Measurements from ENCODE around the gene DYRK2. TPM values are rescaled to one million over a fixed set of nuclear protein-coding genes. Genes with fewer than 3 reads are reported as not detected.
A peak's percentile ranks its signal among the peaks of the same experiment; 100 is the strongest.

The DYRK2 gene
- total and polyA plus RNA-seq, 2 donors = 11.8 to 17.9 TPM

DNA sequence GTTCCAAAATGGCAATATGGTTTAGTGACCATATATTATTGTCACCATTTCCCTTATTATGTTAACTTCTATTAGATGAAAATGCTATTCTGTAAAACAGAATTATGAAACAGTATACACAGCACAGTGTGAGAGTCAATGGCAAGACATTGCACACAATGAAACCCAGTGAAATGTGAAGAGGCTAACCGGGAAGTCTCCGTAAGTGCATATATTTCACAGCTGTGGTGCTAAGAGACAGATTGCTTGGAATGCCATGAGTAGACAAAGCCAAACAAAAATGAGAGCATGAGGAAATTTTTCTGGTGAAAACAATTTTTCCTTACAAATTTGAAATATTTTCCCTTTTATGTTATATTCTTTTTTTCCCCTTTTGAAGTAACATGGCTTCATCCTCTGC is 49.4 kb downstream of the DYRK2 start:
- Histone ChIP-seq H3K36me3 (ENCODE audit: control insufficient read depth in 2 of 2, insufficient read depth in 2 of 2, low read length in 1 of 2) (no peaks in the 10 kb centered on the region), H3K27ac (ENCODE audit: low read depth in 1 of 2, low read length in 1 of 2) (no peak overlapping the region), H3K9me3 (ENCODE audit: control insufficient read depth in 2 of 2, insufficient read depth in 1 of 2, low read length in 1 of 2) (no peaks in the 10 kb centered on the region), H3K27me3 (ENCODE audit: control insufficient read depth in 2 of 2, insufficient read depth in 1 of 2, low read length in 1 of 2) (no peaks in the 10 kb centered on the region), H3K4me3 (ENCODE audit: low read length in 2 of 2) (no peak overlapping the region), H3K4me1 (ENCODE audit: control insufficient read depth in 2 of 2, insufficient read depth in 2 of 2, low read length in 2 of 2) (peaks cover 12 to 30% of the 10 kb centered on the region in 2 donors)
- WGBS = 74% methylated on average over 2 of the region's 2 CpGs
- DNase-seq (ENCODE audit: low read depth in 6 of 9, low spot score in 9 of 9) = no peak

- Histone ChIP-seq H3K9me3 (ENCODE audit: control insufficient read depth in 2 of 2, insufficient read depth in 1 of 2, low read length in 1 of 2) (no peaks in the 10 kb centered on the region), H3K4me3 (ENCODE audit: low read length in 2 of 2) (peak overlapping the region; percentile 19 to 41), H3K36me3 (ENCODE audit: control insufficient read depth in 2 of 2, insufficient read depth in 2 of 2, low read length in 1 of 2) (no peaks in the 10 kb centered on the region), H3K27ac (ENCODE audit: low read depth in 1 of 2, low read length in 1 of 2) (peak overlapping the region in 1 of 2 donors; percentile 10), H3K27me3 (ENCODE audit: control insufficient read depth in 2 of 2, insufficient read depth in 1 of 2, low read length in 1 of 2) (no peaks in the 10 kb centered on the region), H3K4me1 (ENCODE audit: control insufficient read depth in 2 of 2, insufficient read depth in 2 of 2, low read length in 2 of 2) (peaks cover 12 to 30% of the 10 kb centered on the region in 2 donors)
- DNase-seq (ENCODE audit: low read depth in 6 of 9, low spot score in 9 of 9) = peak in 8 of 9 donors; percentile 29 to 83 (median 50)
- WGBS = 15% methylated on average over 6 of the region's 6 CpGs
Measured at GRCh38 chr12:67698672-67699581, 50.4 kb downstream of the DYRK2 start.

DNA sequence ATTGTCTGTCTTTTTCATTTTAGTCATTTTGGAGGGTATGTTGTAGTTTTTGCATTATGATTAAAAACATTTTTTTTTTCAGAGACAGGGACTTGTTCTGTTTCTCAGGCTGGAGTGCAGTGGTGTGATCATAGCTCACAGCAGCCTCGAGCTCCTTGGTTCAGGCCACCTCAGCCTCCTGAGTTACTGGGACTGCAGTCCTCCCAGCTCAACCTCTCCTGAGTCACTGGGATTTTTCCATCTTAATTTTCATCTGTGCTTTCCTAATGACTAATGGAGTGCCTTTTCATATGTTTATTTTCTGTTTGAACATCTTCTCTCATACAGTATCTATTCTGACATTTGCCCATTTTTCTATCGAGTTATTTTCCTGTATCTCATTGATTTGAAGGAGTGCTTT is 52.6 kb downstream of the DYRK2 start:
- Histone ChIP-seq H3K27me3 (ENCODE audit: control insufficient read depth in 2 of 2, insufficient read depth in 1 of 2, low read length in 1 of 2) (no peaks in the 10 kb centered on the region), H3K27ac (ENCODE audit: low read depth in 1 of 2, low read length in 1 of 2) (no peak overlapping the region), H3K9me3 (ENCODE audit: control insufficient read depth in 2 of 2, insufficient read depth in 1 of 2, low read length in 1 of 2) (no peaks in the 10 kb centered on the region), H3K4me3 (ENCODE audit: low read length in 2 of 2) (no peak overlapping the region), H3K4me1 (ENCODE audit: control insufficient read depth in 2 of 2, insufficient read depth in 2 of 2, low read length in 2 of 2) (peaks cover 12 to 32% of the 10 kb centered on the region in 2 donors), H3K36me3 (ENCODE audit: control insufficient read depth in 2 of 2, insufficient read depth in 2 of 2, low read length in 1 of 2) (no peaks in the 10 kb centered on the region)
- DNase-seq (ENCODE audit: low read depth in 6 of 9, low spot score in 9 of 9) = no peak
- whole genome bisulfite sequencing = 100% methylated on average over 2 of the region's 2 CpGs

DNA sequence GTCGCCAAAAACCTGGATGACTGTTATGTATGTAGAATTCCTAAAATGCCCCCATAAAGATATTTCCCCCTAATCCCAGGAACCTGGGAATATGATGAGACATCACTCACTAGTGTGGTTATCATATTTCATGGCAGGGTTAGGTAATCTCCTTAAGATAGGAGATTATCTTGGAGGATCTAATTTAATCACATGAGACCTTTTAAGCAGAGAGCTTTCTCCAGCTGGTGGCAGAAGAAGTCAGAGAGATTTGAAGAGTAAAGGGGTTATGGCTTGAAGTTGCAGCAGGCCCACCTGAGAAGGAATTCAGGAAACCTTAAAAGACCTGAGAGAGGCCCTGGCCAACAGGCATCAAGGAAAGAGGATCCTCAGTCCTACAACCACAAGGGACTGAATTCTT is 53.6 kb downstream of the DYRK2 start:
- Histone ChIP-seq H3K36me3 (ENCODE audit: control insufficient read depth in 2 of 2, insufficient read depth in 2 of 2, low read length in 1 of 2) (no peaks in the 10 kb centered on the region), H3K27ac (ENCODE audit: low read depth in 1 of 2, low read length in 1 of 2) (no peak overlapping the region), H3K27me3 (ENCODE audit: control insufficient read depth in 2 of 2, insufficient read depth in 1 of 2, low read length in 1 of 2) (no peaks in the 10 kb centered on the region), H3K9me3 (ENCODE audit: control insufficient read depth in 2 of 2, insufficient read depth in 1 of 2, low read length in 1 of 2) (no peaks in the 10 kb centered on the region), H3K4me3 (ENCODE audit: low read length in 2 of 2) (no peak overlapping the region), H3K4me1 (ENCODE audit: control insufficient read depth in 2 of 2, insufficient read depth in 2 of 2, low read length in 2 of 2) (peaks cover 10 to 23% of the 10 kb centered on the region in 2 donors)
- WGBS = 98% methylated on average over 1 of the region's 1 CpG
- no peak for DNase-seq (ENCODE audit: low read depth in 6 of 9, low spot score in 9 of 9)

DNA sequence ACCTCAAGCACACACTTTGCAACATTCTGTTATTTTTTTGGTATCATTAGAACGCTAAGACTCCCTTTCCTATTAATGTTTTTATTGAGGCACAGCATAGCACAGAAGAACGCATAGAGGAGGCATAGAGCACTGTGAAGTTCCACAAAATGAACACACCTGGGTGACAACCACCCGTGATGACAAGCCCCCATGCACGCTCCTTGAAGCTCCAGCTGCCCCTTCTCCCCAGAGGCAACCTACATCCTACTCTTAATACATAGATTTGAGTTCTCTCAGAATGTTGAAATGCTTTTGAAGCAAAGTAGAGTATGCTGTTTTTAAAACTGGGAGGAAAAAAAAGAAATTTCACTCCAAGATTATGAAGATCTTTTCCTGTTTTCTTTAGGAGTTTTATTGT is 55.5 kb downstream of the DYRK2 start:
- peak in 3 of 9 donors; percentile 31 to 66 (median 33) for DNase-seq (ENCODE audit: low read depth in 6 of 9, low spot score in 9 of 9)
- 82% methylated on average over 4 of the region's 4 CpGs for WGBS
- H3K4me1 ChIP-seq (ENCODE audit: control insufficient read depth in 2 of 2, insufficient read depth in 2 of 2, low read length in 2 of 2) = peaks cover 0 to 9% of the 10 kb centered on the region in 2 donors
- no peaks in the 10 kb centered on the region for H3K36me3 ChIP-seq (ENCODE audit: control insufficient read depth in 2 of 2, insufficient read depth in 2 of 2, low read length in 1 of 2)
- no peaks in the 10 kb centered on the region for H3K27me3 ChIP-seq (ENCODE audit: control insufficient read depth in 2 of 2, insufficient read depth in 1 of 2, low read length in 1 of 2)
- H3K4me3 ChIP-seq (ENCODE audit: low read length in 2 of 2) = no peak overlapping the region
- H3K9me3 ChIP-seq (ENCODE audit: control insufficient read depth in 2 of 2, insufficient read depth in 1 of 2, low read length in 1 of 2) = no peaks in the 10 kb centered on the region
- no peak overlapping the region for H3K27ac ChIP-seq (ENCODE audit: low read depth in 1 of 2, low read length in 1 of 2)

- no peaks in the 10 kb centered on the region for H3K27me3 ChIP-seq (ENCODE audit: control insufficient read depth in 2 of 2, insufficient read depth in 1 of 2, low read length in 1 of 2)
- no peak overlapping the region for H3K27ac ChIP-seq (ENCODE audit: low read depth in 1 of 2, low read length in 1 of 2)
- H3K36me3 ChIP-seq (ENCODE audit: control insufficient read depth in 2 of 2, insufficient read depth in 2 of 2, low read length in 1 of 2) = no peaks in the 10 kb centered on the region
- no peak overlapping the region for H3K4me3 ChIP-seq (ENCODE audit: low read length in 2 of 2)
- no peak for DNase-seq (ENCODE audit: low read depth in 6 of 9, low spot score in 9 of 9)
- H3K4me1 ChIP-seq (ENCODE audit: control insufficient read depth in 2 of 2, insufficient read depth in 2 of 2, low read length in 2 of 2) = peaks cover 0 to 5% of the 10 kb centered on the region in 2 donors
- H3K9me3 ChIP-seq (ENCODE audit: control insufficient read depth in 2 of 2, insufficient read depth in 1 of 2, low read length in 1 of 2) = no peaks in the 10 kb centered on the region
- WGBS = 80% methylated on average over 6 of the region's 6 CpGs
Measured at GRCh38 chr12:67705394-67706370, 57.1 kb downstream of the DYRK2 start.

DNA sequence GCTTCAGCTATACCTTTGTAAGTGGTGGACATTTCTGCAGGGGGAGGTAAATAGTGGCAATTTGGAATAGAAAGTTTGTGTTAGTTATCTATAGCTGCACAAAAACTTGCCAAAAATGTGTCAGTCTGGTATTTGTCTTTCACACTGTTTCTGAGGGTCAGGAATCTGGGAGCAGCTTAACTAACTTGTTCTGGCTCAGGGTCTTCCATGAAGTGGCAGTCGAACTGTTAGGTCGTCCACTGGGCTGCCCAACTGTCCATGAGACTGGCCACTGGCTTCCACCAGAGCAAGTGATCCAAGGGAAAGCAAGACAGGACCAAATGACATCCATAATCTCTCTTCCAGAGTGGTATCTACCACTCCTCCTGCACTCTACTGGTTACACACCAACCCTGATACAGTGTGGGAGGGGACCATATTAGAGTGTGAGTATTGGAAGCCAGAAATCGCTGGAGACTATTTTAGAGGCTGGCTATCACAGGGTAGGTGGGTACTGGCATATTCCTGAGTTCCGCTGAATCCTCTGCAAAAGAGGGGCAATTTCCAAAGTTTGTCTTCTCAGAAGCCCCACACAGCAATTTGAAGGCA is 60.9 kb downstream of the DYRK2 start:
- Histone ChIP-seq H3K27ac (ENCODE audit: low read depth in 1 of 2, low read length in 1 of 2) (no peak overlapping the region), H3K9me3 (ENCODE audit: control insufficient read depth in 2 of 2, insufficient read depth in 1 of 2, low read length in 1 of 2) (no peaks in the 10 kb centered on the region), H3K27me3 (ENCODE audit: control insufficient read depth in 2 of 2, insufficient read depth in 1 of 2, low read length in 1 of 2) (no peaks in the 10 kb centered on the region), H3K4me1 (ENCODE audit: control insufficient read depth in 2 of 2, insufficient read depth in 2 of 2, low read length in 2 of 2) (peaks cover 0 to 3% of the 10 kb centered on the region in 2 donors), H3K4me3 (ENCODE audit: low read length in 2 of 2) (no peak overlapping the region), H3K36me3 (ENCODE audit: control insufficient read depth in 2 of 2, insufficient read depth in 2 of 2, low read length in 1 of 2) (no peaks in the 10 kb centered on the region)
- 96% methylated on average over 4 of the region's 4 CpGs for WGBS
- DNase-seq (ENCODE audit: low read depth in 6 of 9, low spot score in 9 of 9) = no peak

- H3K9me3 ChIP-seq (ENCODE audit: control insufficient read depth in 2 of 2, insufficient read depth in 1 of 2, low read length in 1 of 2) = no peaks in the 10 kb centered on the region
- H3K27me3 ChIP-seq (ENCODE audit: control insufficient read depth in 2 of 2, insufficient read depth in 1 of 2, low read length in 1 of 2) = no peaks in the 10 kb centered on the region
- no peaks in the 10 kb centered on the region for H3K4me1 ChIP-seq (ENCODE audit: control insufficient read depth in 2 of 2, insufficient read depth in 2 of 2, low read length in 2 of 2)
- no peak for DNase-seq (ENCODE audit: low read depth in 6 of 9, low spot score in 9 of 9)
- no peak overlapping the region for H3K27ac ChIP-seq (ENCODE audit: low read depth in 1 of 2, low read length in 1 of 2)
- WGBS = 91% methylated on average over 3 of the region's 3 CpGs
- no peaks in the 10 kb centered on the region for H3K36me3 ChIP-seq (ENCODE audit: control insufficient read depth in 2 of 2, insufficient read depth in 2 of 2, low read length in 1 of 2)
- no peak overlapping the region for H3K4me3 ChIP-seq (ENCODE audit: low read length in 2 of 2)
Measured at GRCh38 chr12:67710582-67710981, 62.0 kb downstream of the DYRK2 start.

All from thymus (tissue), 11 donors.